ENCODE results near the gene MYOM1. TPM values are rescaled to one million over a fixed set of nuclear protein-coding genes. Genes with fewer than 3 reads are reported as not detected.
"Not testable (repeated sequence)": the region's sequence is repeated elsewhere in the genome, so short reads cannot be mapped to it uniquely, and the experiment has no call there.

The MYOM1 gene
- total RNA-seq, 1 experiment from 2014 or later = 0.41 TPM

DNA sequence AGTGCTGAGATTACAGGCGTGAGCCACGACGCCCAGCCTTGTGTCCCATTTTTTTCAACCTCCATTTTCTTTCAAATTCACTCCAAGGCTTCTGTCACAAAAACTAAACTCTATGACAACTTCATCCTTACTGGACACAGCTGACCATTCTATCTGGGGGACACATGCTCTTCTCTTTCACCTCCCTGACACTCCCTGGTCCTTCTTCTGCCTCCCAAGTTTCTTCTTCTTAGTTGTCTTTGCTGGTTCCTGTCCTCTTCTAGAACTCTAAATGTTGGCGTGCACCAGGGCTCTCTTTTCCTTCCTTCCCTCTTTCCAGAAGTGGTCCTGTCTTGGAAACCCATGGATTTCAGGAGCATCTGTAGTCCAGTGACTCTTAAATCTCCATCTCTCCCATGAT lies 166.7 kb downstream of the MYOM1 start:
- no peaks in the 10 kb centered on the region for H3K27me3 Mint-ChIP-seq (ENCODE audit: insufficient read depth, unreplicated experiment)
- H3K36me3 ChIP-seq (ENCODE audit: control insufficient read depth, insufficient read depth, low read length) = no peaks in the 10 kb centered on the region; the same call in 1 of the 2 replicates
- TF ChIP-seq CTCF (IDR thresholded peaks at IDR 0.05; ENCODE audit: insufficient read depth in 1 of 2, low read depth in 1 of 2, low read length in 1 of 2, severe bottlenecking in 1 of 2, unreplicated experiment in 1 of 2) = no peak
- DNase-seq = no peak
- intact Hi-C loops (cut with micrococcal nuclease; ENCODE audit: unreplicated experiment) = no loop called here
- H3K4me3 ChIP-seq (ENCODE audit: low read depth, low read length) = no peak overlapping the region
- H3K27me3 ChIP-seq (replicated peaks; ENCODE audit: control insufficient read depth, insufficient read depth, low read length) = no peaks in the 10 kb centered on the region
- no peak overlapping the region for H3K4me3 Mint-ChIP-seq (ENCODE audit: unreplicated experiment)
- ChIA-PET POLR2A (no interaction called here), CTCF (no interaction called here)
- H3K9me3 Mint-ChIP-seq (ENCODE audit: unreplicated experiment) = peaks cover 20% of the 10 kb centered on the region
- peaks cover 4% of the 10 kb centered on the region; the same call in 1 of the 2 replicates for H3K9me3 ChIP-seq
- no TSS peak for BruUV-seq (replicated peaks)
- peaks cover 29% of the 10 kb centered on the region for H3K4me1 Mint-ChIP-seq (ENCODE audit: low read depth, unreplicated experiment)
- H3K4me1 ChIP-seq = peaks cover 29% of the 10 kb centered on the region
- peak overlapping the region; percentile 8 for H3K27ac Mint-ChIP-seq (ENCODE audit: unreplicated experiment)
- H3K36me3 Mint-ChIP-seq (ENCODE audit: insufficient read depth, unreplicated experiment) = no peaks in the 10 kb centered on the region

DNA sequence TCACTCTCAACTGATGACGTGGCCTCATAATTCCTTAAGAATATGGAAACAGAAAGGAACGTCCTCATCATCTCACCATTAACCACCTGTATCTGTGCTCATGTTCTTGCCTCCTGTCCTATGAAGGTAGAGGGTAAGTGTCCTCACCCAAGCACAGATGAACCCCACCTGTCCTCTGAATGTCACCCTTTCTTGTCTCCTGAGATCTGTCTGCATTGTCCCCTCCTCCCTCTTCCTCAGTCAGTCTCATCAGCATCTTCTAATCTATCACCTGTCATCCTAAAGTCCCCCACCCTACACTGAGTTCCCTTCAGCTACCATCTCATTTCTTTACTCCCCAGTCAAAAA lies 167.4 kb downstream of the MYOM1 start:
- Mint-ChIP-seq H3K36me3 (ENCODE audit: insufficient read depth, unreplicated experiment) (no peaks in the 10 kb centered on the region), H3K4me3 (ENCODE audit: unreplicated experiment) (peak overlapping the region; percentile 4), H3K4me1 (ENCODE audit: low read depth, unreplicated experiment) (peaks cover 29% of the 10 kb centered on the region), H3K27me3 (ENCODE audit: insufficient read depth, unreplicated experiment) (no peaks in the 10 kb centered on the region), H3K9me3 (ENCODE audit: unreplicated experiment) (peaks cover 20% of the 10 kb centered on the region), H3K27ac (ENCODE audit: unreplicated experiment) (peak overlapping the region; percentile 58)
- intact Hi-C loops (cut with micrococcal nuclease; ENCODE audit: unreplicated experiment) = no loop called here
- POLR2A ChIA-PET = interaction anchor here (0.6 kb wide), 1 partner anchor 554 kb away, joined by 3 read pairs; no protein-coding TSS in a partner anchor
- DNase-seq = no peak
- no peak overlapping the region for H3K4me3 ChIP-seq (ENCODE audit: low read depth, low read length)
- H3K9me3 ChIP-seq = peaks cover 4% of the 10 kb centered on the region; the same call in 1 of the 2 replicates
- TF ChIP-seq CTCF (IDR thresholded peaks at IDR 0.05; ENCODE audit: insufficient read depth in 1 of 2, low read depth in 1 of 2, low read length in 1 of 2, severe bottlenecking in 1 of 2, unreplicated experiment in 1 of 2) = no peak
- BruUV-seq (replicated peaks) = no TSS peak
- no peaks in the 10 kb centered on the region; the same call in 1 of the 2 replicates for H3K36me3 ChIP-seq (ENCODE audit: control insufficient read depth, insufficient read depth, low read length)
- peaks cover 29% of the 10 kb centered on the region for H3K4me1 ChIP-seq
- CTCF ChIA-PET = no interaction called here
- no peaks in the 10 kb centered on the region for H3K27me3 ChIP-seq (replicated peaks; ENCODE audit: control insufficient read depth, insufficient read depth, low read length)

DNA sequence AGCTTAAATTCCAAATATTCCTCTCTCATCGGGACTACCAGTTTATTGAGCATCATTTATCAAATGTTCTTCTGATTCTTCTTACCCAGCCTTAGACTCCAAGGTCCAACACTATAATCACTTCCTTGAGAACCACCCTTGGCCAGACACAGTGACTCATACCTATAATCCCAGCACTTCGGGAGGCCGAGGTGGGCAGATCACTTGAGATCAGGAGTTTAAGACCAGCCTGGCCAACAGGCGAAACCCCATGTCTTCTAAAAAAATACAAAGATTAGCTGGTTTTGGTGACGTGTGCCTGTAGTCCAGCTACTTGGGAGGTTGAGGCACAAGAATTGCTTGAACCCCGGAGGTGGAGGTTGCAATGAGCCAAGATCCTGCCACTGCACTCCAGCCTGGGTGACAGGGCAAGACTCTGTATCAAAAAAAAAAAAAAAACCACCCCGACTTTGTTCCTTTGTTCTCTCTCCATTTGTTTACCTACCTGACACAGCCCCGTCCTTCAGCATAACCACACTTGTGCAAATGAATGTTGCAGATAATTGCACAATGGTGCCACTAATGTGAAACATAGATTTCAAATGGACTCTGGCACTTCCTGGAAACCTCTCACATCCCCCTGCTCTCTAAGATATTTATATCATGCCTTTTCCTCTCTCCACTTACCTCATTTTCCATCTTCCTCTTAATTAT lies 167.9 kb downstream of the MYOM1 start:
- H3K27me3 Mint-ChIP-seq (ENCODE audit: insufficient read depth, unreplicated experiment) = no peaks in the 10 kb centered on the region
- intact Hi-C loops (cut with micrococcal nuclease; ENCODE audit: unreplicated experiment) = no loop called here
- no peaks in the 10 kb centered on the region for H3K36me3 Mint-ChIP-seq (ENCODE audit: insufficient read depth, unreplicated experiment)

DNA sequence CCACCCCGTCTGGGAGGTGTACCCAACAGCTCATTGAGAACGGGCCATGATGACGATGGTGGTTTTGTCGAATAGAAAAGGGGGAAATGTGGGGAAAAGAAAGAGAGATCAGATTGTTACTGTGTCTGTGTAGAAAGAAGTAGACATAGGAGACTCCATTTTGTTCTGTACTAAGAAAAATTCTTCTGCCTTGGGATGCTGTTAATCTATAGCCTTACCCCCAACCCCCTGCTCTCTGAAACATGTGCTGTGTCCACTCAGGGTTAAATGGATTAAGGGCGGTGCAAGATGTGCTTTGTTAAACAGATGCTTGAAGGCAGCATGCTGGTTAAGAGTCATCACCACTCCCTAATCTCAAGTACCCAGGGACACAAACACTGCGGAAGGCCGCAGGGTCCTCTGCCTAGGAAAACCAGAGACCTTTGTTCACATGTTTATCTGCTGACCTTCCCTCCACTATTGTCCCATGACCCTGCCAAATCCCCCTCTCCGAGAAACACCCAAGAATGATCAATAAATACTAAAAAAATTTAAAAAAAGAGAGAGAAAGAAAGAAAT lies 169.8 kb downstream of the MYOM1 start:
- H3K27ac Mint-ChIP-seq (ENCODE audit: unreplicated experiment); H3K27me3 ChIP-seq (replicated peaks; ENCODE audit: control insufficient read depth, insufficient read depth, low read length); H3K4me3 Mint-ChIP-seq (ENCODE audit: unreplicated experiment); CTCF ChIA-PET; BruUV-seq (replicated peaks); intact Hi-C loops (cut with micrococcal nuclease; ENCODE audit: unreplicated experiment); DNase-seq; H3K4me3 ChIP-seq (ENCODE audit: low read depth, low read length); H3K27me3 Mint-ChIP-seq (ENCODE audit: insufficient read depth, unreplicated experiment); H3K9me3 ChIP-seq; POLR2A ChIA-PET; H3K36me3 ChIP-seq (ENCODE audit: control insufficient read depth, insufficient read depth, low read length); H3K36me3 Mint-ChIP-seq (ENCODE audit: insufficient read depth, unreplicated experiment): not testable (repeated sequence)
- H3K4me1 Mint-ChIP-seq (ENCODE audit: low read depth, unreplicated experiment) = peaks cover 28% of the 10 kb centered on the region
- H3K9me3 Mint-ChIP-seq (ENCODE audit: unreplicated experiment) = peaks cover 20% of the 10 kb centered on the region
- H3K4me1 ChIP-seq = peaks cover 29% of the 10 kb centered on the region

More for the DNA sequence above, 167.9 kb downstream of the MYOM1 start:
- peaks cover 20% of the 10 kb centered on the region for H3K9me3 Mint-ChIP-seq (ENCODE audit: unreplicated experiment)
- no peak overlapping the region for H3K4me3 ChIP-seq (ENCODE audit: low read depth, low read length)
- peak overlapping the region; percentile 58 for H3K27ac Mint-ChIP-seq (ENCODE audit: unreplicated experiment)
- H3K4me1 ChIP-seq = peaks cover 29% of the 10 kb centered on the region
- POLR2A ChIA-PET = interaction anchor here (0.6 kb wide), 1 partner anchor 554 kb away, joined by 3 read pairs; no protein-coding TSS in a partner anchor
- no peak for TF ChIP-seq CTCF (IDR thresholded peaks at IDR 0.05; ENCODE audit: insufficient read depth in 1 of 2, low read depth in 1 of 2, low read length in 1 of 2, severe bottlenecking in 1 of 2, unreplicated experiment in 1 of 2)
- peaks cover 4% of the 10 kb centered on the region; the same call in 1 of the 2 replicates for H3K9me3 ChIP-seq
- BruUV-seq (replicated peaks) = no TSS peak
- no peaks in the 10 kb centered on the region for H3K27me3 ChIP-seq (replicated peaks; ENCODE audit: control insufficient read depth, insufficient read depth, low read length)
- DNase-seq = peak; percentile 52 to 71
- no peaks in the 10 kb centered on the region; the same call in 1 of the 2 replicates for H3K36me3 ChIP-seq (ENCODE audit: control insufficient read depth, insufficient read depth, low read length)
- CTCF ChIA-PET = no interaction called here
- peaks cover 29% of the 10 kb centered on the region for H3K4me1 Mint-ChIP-seq (ENCODE audit: low read depth, unreplicated experiment)
- peak overlapping the region; percentile 4 for H3K4me3 Mint-ChIP-seq (ENCODE audit: unreplicated experiment)

Data from Caco-2 (cell line).